GM23338 (cell line): ENCODE data around the gene PRELP. TPM values are rescaled to one million over a fixed set of nuclear protein-coding genes. Genes with fewer than 3 reads are reported as not detected.

Experiments
- ATAC-seq: fragments of 200-7000 bp; cut with Tn5 transposase; 3 replicates; pipeline ENCODE4 v1.9.1; 2020
- DNase-seq: peaks from one replicate; pipeline ENCODE4 v3.0.0-alpha.2; 2015; ENCODE audit warnings: low spot score
- H2AFZ ChIP-seq: fragments of 200-600 bp; sonication (generic); 2 replicates; pipeline ENCODE4 v1.8.0; 2016; ENCODE audit warnings: antibody characterized with exemption, mild to moderate bottlenecking, moderate library complexity
- H3F3A ChIP-seq: fragments of 200-600 bp; sonication (generic); replicated peaks from 2 replicates; pipeline ENCODE4 v1.8.0; 2017; ENCODE audit warnings: antibody characterized with exemption, mixed run types, low read depth
- H3K27ac ChIP-seq: fragments of 200-600 bp; sonication (generic); 2 replicates; pipeline ENCODE4 v1.6.1; 2016; ENCODE audit warnings: low read depth
- H3K27me3 ChIP-seq: fragments of 200-600 bp; sonication (generic); 2 replicates; pipeline ENCODE4 v1.8.0; 2016; ENCODE audit warnings: mild to moderate bottlenecking, mixed run types, moderate library complexity; ENCODE audit not compliant: insufficient read depth
- H3K36me3 ChIP-seq: fragments of 200-600 bp; sonication (generic); 2 replicates; pipeline ENCODE4 v1.8.0; 2016; ENCODE audit warnings: mild to moderate bottlenecking; ENCODE audit not compliant: insufficient read depth
- H3K4me1 ChIP-seq: fragments of 200-600 bp; sonication (generic); 2 replicates; pipeline ENCODE4 v1.8.0; 2016; ENCODE audit warnings: mild to moderate bottlenecking, moderate library complexity; ENCODE audit not compliant: insufficient read depth
- H3K4me2 ChIP-seq: fragments of 200-600 bp; sonication (generic); 2 replicates; pipeline ENCODE4 v1.7.1; 2017; ENCODE audit warnings: mixed run types
- H3K4me3 ChIP-seq: fragments of 200-600 bp; sonication (generic); 2 replicates; pipeline ENCODE4 v1.6.1; 2016; ENCODE audit warnings: mixed run types
- H3K79me2 ChIP-seq: fragments of 200-600 bp; sonication (generic); replicated peaks from 2 replicates; pipeline ENCODE4 v1.8.0; 2017; ENCODE audit warnings: mild to moderate bottlenecking; ENCODE audit not compliant: insufficient read depth
- H3K9me2 ChIP-seq: fragments of 200-600 bp; sonication (generic); 2 replicates; pipeline ENCODE4 v1.8.0; 2017; ENCODE audit not compliant: insufficient read depth
- H4K20me1 ChIP-seq: fragments of 200-600 bp; sonication (generic); replicated peaks from 2 replicates; pipeline ENCODE4 v1.8.0; 2017; ENCODE audit warnings: mild to moderate bottlenecking; ENCODE audit not compliant: insufficient read depth
- H3K27ac Mint-ChIP-seq: 2 replicates; pipeline ENCODE4 v1.8.0; 2020; ENCODE audit warnings: inconsistent platforms, mild to moderate bottlenecking, moderate library complexity, mixed read lengths
- H3K27me3 Mint-ChIP-seq: 3 replicates; pipeline ENCODE4 v1.8.0; 2022; ENCODE audit warnings: low read depth, mild to moderate bottlenecking, moderate library complexity, mixed read lengths, inconsistent platforms; ENCODE audit not compliant: insufficient read depth, poor library complexity
- H3K36me3 Mint-ChIP-seq: 3 replicates; pipeline ENCODE4 v1.8.0; 2021; ENCODE audit warnings: low read depth, mild to moderate bottlenecking, inconsistent platforms, moderate library complexity, mixed read lengths
- H3K4me1 Mint-ChIP-seq: 3 replicates; pipeline ENCODE4 v1.8.0; 2020; ENCODE audit warnings: mild to moderate bottlenecking, inconsistent platforms, mixed read lengths
- H3K4me3 Mint-ChIP-seq: 3 replicates; pipeline ENCODE4 v1.8.0; 2021; ENCODE audit warnings: moderate library complexity, mild to moderate bottlenecking, inconsistent platforms, mixed read lengths
- H3K9me3 Mint-ChIP-seq: 3 replicates; pipeline ENCODE4 v1.8.0; 2020; ENCODE audit warnings: moderate library complexity, mild to moderate bottlenecking, inconsistent platforms, mixed read lengths
- CREB1 ChIP-seq: fragments of 250-450 bp; sonication (Bioruptor Pico); IDR thresholded peaks from 2 replicates; pipeline ENCODE4 v1.5.0; 2020; ENCODE audit warnings: low read depth, mild to moderate bottlenecking, moderate library complexity
- CTCF ChIP-seq, 2 experiments: fragments of 200-600 bp in 1 of 2; sonication (generic) in 1 of 2; conservative IDR thresholded peaks; 2 replicates each; pipeline versions ENCODE4 v1.5.1 to v1.6.1; 2016 to 2017; ENCODE audit warnings: antibody characterized with exemption in 2 of 2, low read depth in 2 of 2, mild to moderate bottlenecking in 2 of 2, moderate library complexity in 1 of 2
- ETS1 ChIP-seq: IDR thresholded peaks from 2 replicates; pipeline ENCODE4 v1.6.1; 2016; ENCODE audit warnings: antibody characterized with exemption
- EZH2phosphoT487 ChIP-seq: fragments of 200-600 bp; sonication (generic); IDR thresholded peaks from one replicate; pipeline ENCODE4 v1.8.1; 2018; ENCODE audit warnings: antibody characterized with exemption; ENCODE audit not compliant: unreplicated experiment
- POLR2AphosphoS5 ChIP-seq: IDR thresholded peaks from 2 replicates; pipeline ENCODE4 v1.6.1; 2016; ENCODE audit warnings: antibody characterized with exemption, low read depth
- REST ChIP-seq: IDR thresholded peaks from one replicate; pipeline ENCODE4 v1.6.1; 2018; ENCODE audit warnings: antibody characterized with exemption; ENCODE audit not compliant: unreplicated experiment
- STAT1 ChIP-seq: IDR thresholded peaks from one replicate; pipeline ENCODE4 v1.6.1; 2016; ENCODE audit warnings: antibody characterized with exemption; ENCODE audit not compliant: unreplicated experiment
- ZNF114 ChIP-seq: fragments of 250-450 bp; sonication (Bioruptor Pico); IDR thresholded peaks from 2 replicates; pipeline ENCODE4 v1.5.0; 2020; ENCODE audit warnings: mild to moderate bottlenecking, moderate library complexity
- polyA plus RNA-seq: library from polyadenylated mRNA; unstranded; fragments of >200 nt; fragmentation: Nextera tagmentation; extraction: Ambion mirVana; gene quantifications from 2 replicates; pipeline ENCODE4 v1.2.1, GENCODE V29; 2016
- total RNA-seq: library from RNA; depleted of rRNA; stranded (reverse); fragments of >200 nt; shearing (Covaris generic); gene quantifications from 2 replicates; pipeline ENCODE4 v1.2.3, GENCODE V29; 2014

PRELP gene
- total and polyA plus RNA-seq, 2 experiments from 2014 or later = 0.03 TPM

DNA sequence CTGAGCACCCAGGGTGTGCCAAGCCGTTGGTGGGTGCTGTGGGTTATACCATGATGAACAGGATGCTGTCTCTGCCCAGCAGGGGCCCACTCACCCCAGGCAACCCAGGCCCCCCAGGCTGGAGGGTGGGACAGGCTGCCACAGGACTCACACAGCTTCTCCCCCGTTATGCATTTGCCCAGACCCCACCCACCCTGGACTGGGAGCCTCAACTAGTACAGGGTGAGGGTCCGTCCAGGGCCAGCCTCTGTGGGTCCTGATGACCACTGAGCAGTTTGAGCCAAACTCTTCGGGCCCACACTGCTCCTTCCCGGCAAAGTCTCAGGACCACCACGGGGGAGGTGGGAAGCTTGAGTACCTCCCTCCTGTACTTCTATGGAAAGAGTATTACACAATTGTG lies 3.8 kb upstream of the PRELP start:
- H3K36me3 ChIP-seq = no peaks in the 10 kb centered on the region
- DNase-seq (no peak), ATAC-seq (no peak)
- H2AFZ ChIP-seq = no peak overlapping the region
- no peaks in the 10 kb centered on the region for H3K27me3 ChIP-seq
- H3K9me3 Mint-ChIP-seq = no peaks in the 10 kb centered on the region
- no peaks in the 10 kb centered on the region for H3K9me2 ChIP-seq
- no peaks in the 10 kb centered on the region for H3F3A ChIP-seq
- no peak overlapping the region for H3K27ac ChIP-seq
- no peaks in the 10 kb centered on the region for H3K79me2 ChIP-seq
- H3K4me3 Mint-ChIP-seq = no peak overlapping the region
- no peak overlapping the region for H3K4me3 ChIP-seq
- H3K36me3 Mint-ChIP-seq = no peaks in the 10 kb centered on the region
- H3K4me2 ChIP-seq = no peak overlapping the region
- H3K4me1 ChIP-seq = peaks cover 6% of the 10 kb centered on the region; the same call in 1 of the 2 replicates
- no peak for TF ChIP-seq EZH2phosphoT487
- TF ChIP-seq CREB1 (CRISPR knock-in tag) = no peak
- no peak for TF ChIP-seq POLR2AphosphoS5
- no peak for TF ChIP-seq ZNF114 (CRISPR knock-in tag)
- TF ChIP-seq REST = no peak
- TF ChIP-seq ETS1 = no peak
- TF ChIP-seq CTCF (conservative IDR thresholded peaks at IDR 0.05; ENCODE audit: low read depth in 2 of 2) = no peak
- H3K27ac Mint-ChIP-seq = no peak overlapping the region
- peaks cover 22% of the 10 kb centered on the region for H3K4me1 Mint-ChIP-seq
- H3K27me3 Mint-ChIP-seq = peaks cover 2% of the 10 kb centered on the region
- no peaks in the 10 kb centered on the region for H4K20me1 ChIP-seq

- Mint-ChIP-seq H3K36me3 (no peaks in the 10 kb centered on the region), H3K4me3 (no peak overlapping the region), H3K4me1 (peaks cover 22% of the 10 kb centered on the region), H3K27me3 (peaks cover 3% of the 10 kb centered on the region), H3K27ac (no peak overlapping the region), H3K9me3 (no peaks in the 10 kb centered on the region)
- H4K20me1 ChIP-seq = no peaks in the 10 kb centered on the region
- no peaks in the 10 kb centered on the region for H3K36me3 ChIP-seq
- no peaks in the 10 kb centered on the region for H3F3A ChIP-seq
- H3K27ac ChIP-seq = no peak overlapping the region
- peaks cover 6% of the 10 kb centered on the region; the same call in 1 of the 2 replicates for H3K4me1 ChIP-seq
- no peaks in the 10 kb centered on the region for H3K79me2 ChIP-seq
- no peak overlapping the region for H2AFZ ChIP-seq
- no peak overlapping the region for H3K4me3 ChIP-seq
- H3K9me2 ChIP-seq = no peaks in the 10 kb centered on the region
- no peaks in the 10 kb centered on the region for H3K27me3 ChIP-seq
- no peak for ATAC-seq
- H3K4me2 ChIP-seq = no peak overlapping the region
- DNase-seq = no peak
- TF ChIP-seq ZNF114 (CRISPR knock-in tag) (no peak), CTCF (conservative IDR thresholded peaks at IDR 0.05; ENCODE audit: low read depth in 2 of 2) (no peak), STAT1 (no peak)
These were observed 2.3 kb upstream of the PRELP start for GRCh38 chr1:203473281-203473680.
